Measurements from ENCODE around the gene USB1.

DNA sequence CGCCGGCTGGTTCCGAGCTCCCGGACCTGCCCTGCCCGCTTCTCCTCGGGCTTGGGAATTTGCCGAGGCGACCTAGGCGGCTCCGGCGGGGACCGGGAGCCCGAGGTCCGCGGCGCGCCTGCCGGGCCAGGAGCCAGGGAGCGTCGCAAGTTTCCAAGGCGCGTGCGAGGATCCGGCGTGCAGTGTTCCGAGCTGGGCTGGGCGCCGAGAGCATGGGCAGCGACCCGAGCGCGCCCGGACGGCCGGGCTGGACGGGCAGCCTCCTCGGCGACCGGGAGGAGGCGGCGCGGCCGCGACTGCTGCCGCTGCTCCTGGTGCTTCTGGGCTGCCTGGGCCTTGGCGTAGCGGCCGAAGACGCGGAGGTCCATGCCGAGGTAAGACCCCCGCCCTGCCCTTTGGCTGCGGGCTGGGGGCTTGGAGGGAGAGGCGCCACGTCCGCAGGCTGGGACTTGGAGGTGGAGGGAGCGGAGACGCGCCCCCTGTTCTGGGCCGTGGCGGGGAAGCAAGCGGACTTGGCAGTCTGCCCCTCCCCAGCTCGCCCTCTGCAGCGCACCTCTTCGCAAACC, 25.0 kb downstream of the USB1 start:
- TF ChIP-seq, protein P1, sequence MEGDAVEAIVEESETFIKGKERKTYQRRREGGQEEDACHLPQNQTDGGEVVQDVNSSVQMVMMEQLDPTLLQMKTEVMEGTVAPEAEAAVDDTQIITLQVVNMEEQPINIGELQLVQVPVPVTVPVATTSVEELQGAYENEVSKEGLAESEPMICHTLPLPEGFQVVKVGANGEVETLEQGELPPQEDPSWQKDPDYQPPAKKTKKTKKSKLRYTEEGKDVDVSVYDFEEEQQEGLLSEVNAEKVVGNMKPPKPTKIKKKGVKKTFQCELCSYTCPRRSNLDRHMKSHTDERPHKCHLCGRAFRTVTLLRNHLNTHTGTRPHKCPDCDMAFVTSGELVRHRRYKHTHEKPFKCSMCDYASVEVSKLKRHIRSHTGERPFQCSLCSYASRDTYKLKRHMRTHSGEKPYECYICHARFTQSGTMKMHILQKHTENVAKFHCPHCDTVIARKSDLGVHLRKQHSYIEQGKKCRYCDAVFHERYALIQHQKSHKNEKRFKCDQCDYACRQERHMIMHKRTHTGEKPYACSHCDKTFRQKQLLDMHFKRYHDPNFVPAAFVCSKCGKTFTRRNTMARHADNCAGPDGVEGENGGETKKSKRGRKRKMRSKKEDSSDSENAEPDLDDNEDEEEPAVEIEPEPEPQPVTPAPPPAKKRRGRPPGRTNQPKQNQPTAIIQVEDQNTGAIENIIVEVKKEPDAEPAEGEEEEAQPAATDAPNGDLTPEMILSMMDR (IDR thresholded peaks at IDR 0.05): no peak
- TF ChIP-seq POLR2A (IDR thresholded peaks at IDR 0.05): no peak
